Ishikawa (cell line): Measurements from ENCODE around the gene C11orf24.

Experiments used
- CEBPB ChIP-seq: IDR thresholded peaks from 2 replicates; pipeline ENCODE4 v1.6.1; 2012
- CREB1 ChIP-seq: IDR thresholded peaks from 2 replicates; pipeline ENCODE4 v1.6.1; 2012; ENCODE audit warnings: low read depth
- EGR1 ChIP-seq: IDR thresholded peaks from 2 replicates; pipeline ENCODE4 v1.6.1; 2012
- EP300 ChIP-seq: IDR thresholded peaks from 2 replicates; pipeline ENCODE4 v1.6.1; 2012; ENCODE audit warnings: borderline replicate concordance
- FOXM1 ChIP-seq: IDR thresholded peaks from 2 replicates; pipeline ENCODE4 v1.6.1; 2012; ENCODE audit warnings: low read depth, borderline replicate concordance
- RAD21 ChIP-seq: IDR thresholded peaks from 2 replicates; pipeline ENCODE4 v1.6.1; 2012; ENCODE audit warnings: low read depth
- TAF1 ChIP-seq: IDR thresholded peaks from 2 replicates; pipeline ENCODE4 v1.6.1; 2012; ENCODE audit warnings: low read depth, mild to moderate bottlenecking
- USF1 ChIP-seq: IDR thresholded peaks from 2 replicates; pipeline ENCODE4 v1.6.1; 2012
- YY1 ChIP-seq: IDR thresholded peaks from 2 replicates; pipeline ENCODE4 v1.6.1; 2012; ENCODE audit warnings: low read depth
- TF ChIP-seq, protein P1 (sequence below): IDR thresholded peaks from 2 replicates; pipeline ENCODE4 v1.6.1; 2012
- TF ChIP-seq, protein P2 (sequence below): IDR thresholded peaks from 2 replicates; pipeline ENCODE4 v1.6.1; 2012; ENCODE audit warnings: low read depth, mild to moderate bottlenecking

DNA sequence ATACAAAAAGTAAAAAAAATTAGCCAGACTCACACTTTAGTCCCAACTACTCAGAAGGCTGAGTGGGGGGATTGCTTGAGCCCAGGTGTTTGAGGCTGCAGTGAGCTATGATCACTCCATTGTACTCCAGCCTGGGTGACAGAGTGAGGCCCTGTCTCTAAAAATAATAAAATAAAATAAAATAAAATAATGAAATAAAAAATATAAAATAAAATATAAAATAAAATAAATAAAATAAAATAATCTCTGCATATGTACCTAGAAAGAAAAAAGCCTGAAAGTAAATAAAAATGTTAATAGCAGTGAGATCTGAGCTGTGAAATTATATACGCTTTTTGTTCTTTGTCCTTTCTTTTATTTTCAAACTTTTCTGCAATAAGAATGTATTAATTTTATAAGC lies 23.5 kb upstream of the C11orf24 start:
- TF ChIP-seq, protein P1, sequence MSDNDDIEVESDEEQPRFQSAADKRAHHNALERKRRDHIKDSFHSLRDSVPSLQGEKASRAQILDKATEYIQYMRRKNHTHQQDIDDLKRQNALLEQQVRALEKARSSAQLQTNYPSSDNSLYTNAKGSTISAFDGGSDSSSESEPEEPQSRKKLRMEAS, result no peak
- TF ChIP-seq EP300, result no peak
- no peak for TF ChIP-seq CEBPB
- no peak for TF ChIP-seq USF1
- TF ChIP-seq TAF1, result no peak
- TF ChIP-seq RAD21, result no peak
- TF ChIP-seq, protein P2, sequence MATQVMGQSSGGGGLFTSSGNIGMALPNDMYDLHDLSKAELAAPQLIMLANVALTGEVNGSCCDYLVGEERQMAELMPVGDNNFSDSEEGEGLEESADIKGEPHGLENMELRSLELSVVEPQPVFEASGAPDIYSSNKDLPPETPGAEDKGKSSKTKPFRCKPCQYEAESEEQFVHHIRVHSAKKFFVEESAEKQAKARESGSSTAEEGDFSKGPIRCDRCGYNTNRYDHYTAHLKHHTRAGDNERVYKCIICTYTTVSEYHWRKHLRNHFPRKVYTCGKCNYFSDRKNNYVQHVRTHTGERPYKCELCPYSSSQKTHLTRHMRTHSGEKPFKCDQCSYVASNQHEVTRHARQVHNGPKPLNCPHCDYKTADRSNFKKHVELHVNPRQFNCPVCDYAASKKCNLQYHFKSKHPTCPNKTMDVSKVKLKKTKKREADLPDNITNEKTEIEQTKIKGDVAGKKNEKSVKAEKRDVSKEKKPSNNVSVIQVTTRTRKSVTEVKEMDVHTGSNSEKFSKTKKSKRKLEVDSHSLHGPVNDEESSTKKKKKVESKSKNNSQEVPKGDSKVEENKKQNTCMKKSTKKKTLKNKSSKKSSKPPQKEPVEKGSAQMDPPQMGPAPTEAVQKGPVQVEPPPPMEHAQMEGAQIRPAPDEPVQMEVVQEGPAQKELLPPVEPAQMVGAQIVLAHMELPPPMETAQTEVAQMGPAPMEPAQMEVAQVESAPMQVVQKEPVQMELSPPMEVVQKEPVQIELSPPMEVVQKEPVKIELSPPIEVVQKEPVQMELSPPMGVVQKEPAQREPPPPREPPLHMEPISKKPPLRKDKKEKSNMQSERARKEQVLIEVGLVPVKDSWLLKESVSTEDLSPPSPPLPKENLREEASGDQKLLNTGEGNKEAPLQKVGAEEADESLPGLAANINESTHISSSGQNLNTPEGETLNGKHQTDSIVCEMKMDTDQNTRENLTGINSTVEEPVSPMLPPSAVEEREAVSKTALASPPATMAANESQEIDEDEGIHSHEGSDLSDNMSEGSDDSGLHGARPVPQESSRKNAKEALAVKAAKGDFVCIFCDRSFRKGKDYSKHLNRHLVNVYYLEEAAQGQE, result no peak
- TF ChIP-seq FOXM1, result no peak
- no peak for TF ChIP-seq CREB1
- TF ChIP-seq EGR1, result no peak
- TF ChIP-seq YY1, result no peak
